GM18517 (cell line): ENCODE data around the gene PPM1H.
"Not testable (repeated sequence)": the region's sequence is repeated elsewhere in the genome, so short reads cannot be mapped to it uniquely, and the experiment has no call there.

Experiments
- ATAC-seq: cut with Tn5 transposase; IDR thresholded peaks from one replicate; pipeline ENCODE4 v1.9.1; 2021; ENCODE audit warnings: mild to moderate bottlenecking, moderate library complexity; ENCODE audit not compliant: unreplicated experiment

PPM1H gene

DNA sequence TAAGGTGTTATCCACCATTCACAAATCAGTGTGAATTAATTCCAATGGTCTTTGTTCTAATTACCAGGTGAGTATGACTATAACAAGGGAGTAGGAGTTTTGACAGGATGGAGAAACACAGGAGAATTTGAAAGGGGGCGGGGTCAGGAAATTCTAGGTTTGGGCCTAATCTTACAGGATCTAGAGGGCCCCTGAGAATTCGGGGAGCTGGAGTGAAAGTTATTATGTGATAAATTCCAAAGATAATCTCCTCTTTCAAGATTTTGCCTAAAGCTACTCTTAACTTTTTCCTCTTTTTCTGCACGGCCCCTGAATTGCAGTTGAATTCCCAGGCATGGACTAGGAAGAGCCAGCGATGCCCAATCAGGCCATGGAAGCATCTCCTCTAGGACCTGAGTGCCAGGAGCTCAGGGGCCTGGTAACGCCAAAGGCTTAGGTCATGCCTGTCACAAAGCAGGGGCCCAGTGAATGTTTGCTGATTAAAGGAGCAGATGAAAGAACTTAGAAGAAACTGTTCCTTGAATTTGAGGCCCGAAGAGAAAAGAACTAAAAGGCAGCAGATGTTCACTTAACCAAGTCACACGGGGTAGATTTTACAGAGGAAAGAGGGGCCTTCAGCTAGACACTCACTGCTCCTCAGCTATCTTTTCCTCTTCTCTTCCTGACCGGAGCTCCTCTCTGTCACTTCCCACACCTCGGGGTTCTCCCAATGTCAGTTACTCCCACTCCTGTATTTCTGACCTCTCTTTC is 195.5 kb downstream of the PPM1H start:
- ATAC-seq, result no peak

DNA sequence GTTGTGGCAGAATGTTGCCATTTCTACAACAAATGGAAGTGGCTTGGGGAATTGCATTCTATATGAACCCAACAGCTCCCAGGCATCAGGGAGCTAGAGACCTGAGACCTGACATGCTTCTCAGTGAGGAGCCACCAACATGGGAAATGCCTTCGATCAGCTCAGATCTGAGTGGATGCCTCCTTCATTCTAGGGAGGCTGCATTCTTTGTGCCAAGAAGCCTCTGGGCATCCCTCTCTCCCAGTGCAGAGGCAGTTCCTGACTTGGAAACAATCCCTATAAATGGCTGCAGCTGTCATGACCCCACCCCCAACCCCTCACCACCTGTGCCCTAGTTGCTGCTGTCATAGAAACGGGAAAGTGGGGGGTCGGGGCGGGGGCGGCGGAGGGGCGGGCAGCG is 196.3 kb downstream of the PPM1H start:
- ATAC-seq, result no peak

DNA sequence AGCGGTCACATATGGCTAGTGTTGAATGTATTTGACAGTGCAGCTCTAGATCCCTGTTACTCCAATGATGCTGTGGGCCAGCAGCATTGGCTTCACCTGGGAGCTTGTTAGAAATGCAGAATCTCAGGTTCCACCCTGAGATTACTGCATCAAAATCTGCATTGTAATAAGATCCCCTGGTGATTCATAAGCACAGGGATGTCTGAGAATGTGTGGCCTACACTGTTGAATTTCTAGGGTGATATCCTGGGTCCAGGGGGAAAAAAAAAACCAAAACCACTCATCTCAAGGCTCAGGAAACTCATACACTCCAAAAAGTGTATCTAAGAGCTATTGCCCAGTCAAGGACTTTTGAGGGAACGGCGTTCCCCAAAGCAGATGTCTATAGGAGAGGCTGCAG is 196.8 kb downstream of the PPM1H start:
- no peak for ATAC-seq

DNA sequence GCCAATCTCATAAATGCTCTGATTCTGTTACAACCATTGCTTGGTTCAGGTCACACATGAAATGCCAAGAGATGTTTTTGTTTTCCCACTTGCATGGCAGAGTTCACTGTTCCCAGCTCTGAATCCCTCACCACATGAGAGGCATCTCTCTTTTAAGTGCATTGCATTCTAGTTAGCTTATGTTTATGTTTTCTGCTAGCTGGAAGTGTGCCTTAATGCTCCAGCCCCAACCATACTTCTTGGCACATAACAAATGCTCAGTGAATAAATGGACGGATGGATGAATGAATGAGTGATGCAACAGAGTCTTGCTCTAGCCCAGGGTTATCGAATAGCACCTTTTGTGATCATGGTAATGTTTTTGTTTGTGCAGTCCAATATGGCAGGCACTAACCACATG is 197.3 kb downstream of the PPM1H start:
- ATAC-seq, result no peak

DNA sequence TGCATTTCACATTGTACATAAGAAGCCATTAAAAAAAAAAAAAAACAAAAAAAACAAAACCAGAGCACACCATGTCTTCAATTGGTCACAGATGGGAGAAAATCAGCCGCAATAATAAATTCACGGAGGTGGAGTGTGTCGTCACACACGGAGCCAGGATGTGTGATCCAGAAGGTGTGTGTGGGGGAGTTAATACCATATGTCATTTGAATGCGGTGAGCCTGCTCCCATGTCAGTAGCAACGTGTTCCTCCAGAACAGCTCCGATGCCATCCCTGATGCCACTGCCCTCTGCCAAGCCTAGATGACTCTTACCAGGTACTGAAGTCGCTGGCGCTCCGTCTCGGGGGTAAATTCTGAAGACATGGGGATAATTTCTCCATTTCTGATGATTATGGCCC is 197.8 kb downstream of the PPM1H start:
- no peak for ATAC-seq

DNA sequence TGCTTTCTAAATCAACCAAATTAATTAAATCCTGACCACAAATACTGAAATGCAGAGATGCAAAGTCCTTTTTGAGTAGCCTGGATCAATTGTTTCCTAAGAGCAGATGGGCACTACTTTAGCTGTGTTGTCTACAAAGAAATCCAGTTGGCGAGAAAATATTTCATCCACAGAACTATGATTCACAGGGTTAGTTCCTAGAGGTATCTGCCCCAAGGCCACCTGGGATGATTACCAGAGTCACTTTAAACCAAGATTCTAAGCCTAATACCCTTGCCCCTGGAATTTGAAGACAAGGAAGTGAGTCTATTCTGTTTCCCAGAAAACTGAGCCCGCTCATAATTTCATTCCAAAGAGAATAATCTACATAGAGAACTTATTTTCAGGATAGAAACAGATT is 198.4 kb downstream of the PPM1H start:
- no peak for ATAC-seq

GRCh38 chr12:62732861-62733427 is 202.0 kb downstream of the PPM1H start:
- ATAC-seq, result no peak

GRCh38 chr12:62731055-62731820 is 203.7 kb downstream of the PPM1H start:
- ATAC-seq, result no peak

GRCh38 chr12:62730649-62731048 is 204.3 kb downstream of the PPM1H start:
- ATAC-seq, result no peak

GRCh38 chr12:62729579-62730544 is 205.1 kb downstream of the PPM1H start:
- ATAC-seq, result not testable (repeated sequence)

- ATAC-seq, result no peak
These were observed 206.2 kb downstream of the PPM1H start for GRCh38 chr12:62728741-62729140.

- ATAC-seq, result no peak
These were observed 208.4 kb downstream of the PPM1H start for GRCh38 chr12:62726471-62726980.

DNA sequence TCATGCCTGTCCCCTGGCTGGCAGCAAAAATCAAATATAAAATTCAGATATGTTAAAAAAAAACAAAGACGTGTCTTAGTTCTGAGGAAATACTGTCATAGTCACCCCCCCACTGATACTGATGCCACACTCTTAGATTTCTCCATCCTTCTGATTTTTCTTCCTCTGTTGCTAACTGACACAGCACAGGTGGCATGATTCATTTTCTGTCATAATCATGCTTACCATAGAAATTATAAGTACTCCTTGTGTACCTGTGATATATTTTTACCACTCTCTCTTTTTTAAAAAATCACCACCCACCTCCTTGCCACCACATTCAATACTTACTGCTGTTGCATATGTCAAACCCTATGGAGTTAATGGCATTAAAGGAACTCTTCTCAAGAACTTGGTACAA is 209.2 kb downstream of the PPM1H start:
- no peak for ATAC-seq

DNA sequence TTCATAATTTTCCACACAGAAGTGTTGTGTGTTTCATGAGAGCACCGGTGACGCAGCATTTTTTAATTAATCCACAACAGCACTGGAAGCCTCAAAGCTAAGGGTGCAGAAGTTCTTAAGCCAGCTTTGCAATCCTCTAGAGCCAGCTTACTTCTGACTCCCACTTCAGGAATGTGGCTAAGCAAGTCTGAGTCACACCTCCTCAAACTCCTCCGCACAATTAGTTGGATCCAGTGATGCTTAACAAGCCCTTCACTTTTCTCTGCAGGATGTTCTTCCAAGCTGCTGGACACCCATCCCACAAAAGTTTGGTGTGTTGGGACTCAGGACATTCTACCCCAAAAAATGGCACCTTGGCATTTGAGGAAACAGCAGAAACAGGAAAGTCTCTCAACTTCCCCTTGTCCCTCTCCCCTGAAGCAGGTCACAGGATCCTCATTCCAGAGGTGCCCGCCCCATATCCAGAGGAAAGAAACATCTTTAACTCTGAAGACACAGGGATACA is 210.0 kb downstream of the PPM1H start:
- no peak for ATAC-seq

GRCh38 chr12:62724285-62724684 is 210.7 kb downstream of the PPM1H start:
- no peak for ATAC-seq

- no peak for ATAC-seq
These were observed 211.8 kb downstream of the PPM1H start for GRCh38 chr12:62722971-62723680.

- no peak for ATAC-seq
These were observed 214.2 kb downstream of the PPM1H start for GRCh38 chr12:62720661-62721330.

DNA sequence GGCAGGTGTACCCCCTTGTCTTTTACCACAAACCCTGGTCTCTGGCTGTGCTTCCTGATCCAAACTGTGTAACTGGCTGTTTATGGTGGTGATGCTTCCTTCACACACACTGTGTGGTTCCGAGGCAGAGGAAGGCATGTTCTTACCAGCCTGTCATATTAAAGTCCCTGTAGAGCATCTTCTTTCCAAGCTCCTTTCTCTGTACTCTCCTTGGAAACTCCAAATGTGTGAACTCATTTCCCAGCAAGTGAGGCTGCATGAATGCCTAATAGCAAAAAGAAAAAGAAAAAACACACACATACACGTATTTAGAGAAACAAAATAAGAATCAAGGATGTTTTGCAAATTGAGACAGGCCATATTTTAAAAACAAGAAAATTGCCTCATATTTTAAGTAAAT is 214.9 kb downstream of the PPM1H start:
- ATAC-seq, result no peak

- ATAC-seq, result no peak
These were observed 216.1 kb downstream of the PPM1H start for GRCh38 chr12:62718762-62719426.
